Measurements from ENCODE around the gene SAPCD2. TPM values are rescaled to one million over a fixed set of nuclear protein-coding genes. Genes with fewer than 3 reads are reported as not detected.

Gene SAPCD2
- total and polyA plus RNA-seq, 11 donors, result 0.09 to 2.0 (median 0.20) TPM

- 48 to 60% (median 50%) methylated on average over 21 to 38 of the region's 38 CpGs for WGBS, 4 donors
- peak in 2 of 5 donors; percentile 66 to 67 for DNase-seq
- peaks cover 5 to 84% (median 47%) of the 10 kb centered on the region in 9 donors for H3K27me3 ChIP-seq
- H3K36me3 ChIP-seq, result no peaks in the 10 kb centered on the region
- no peak for TF ChIP-seq POLR2A (IDR thresholded peaks at IDR 0.05)
- peak; percentile 29 to 65 (median 50) for TF ChIP-seq CTCF (IDR thresholded peaks at IDR 0.05)
- intact Hi-C loops (cut with DNase I), result loop anchor here in 3 of 10 donors (2.0 kb wide), 2 partner anchors 15 to 17 kb away; no protein-coding TSS in a partner anchor
- no peaks in the 10 kb centered on the region for H3K9me3 ChIP-seq
- no peak overlapping the region for H3K27ac ChIP-seq
- peaks cover 8 to 50% (median 32%) of the 10 kb centered on the region in 12 donors for H3K4me1 ChIP-seq
- H3K4me3 ChIP-seq, result no peak overlapping the region
- ATAC-seq, result peak; percentile 4 to 28 (median 14)
Measured at GRCh38 chr9:137049544-137050449, 20.6 kb downstream of the SAPCD2 start.

- no peak for DNase-seq
- Histone ChIP-seq H3K36me3 (no peaks in the 10 kb centered on the region), H3K4me1 (peaks cover 5 to 50% (median 32%) of the 10 kb centered on the region in 12 donors), H3K27me3 (peaks cover 5 to 78% (median 47%) of the 10 kb centered on the region in 9 donors), H3K4me3 (no peak overlapping the region), H3K9me3 (no peaks in the 10 kb centered on the region), H3K27ac (no peak overlapping the region)
- TF ChIP-seq CTCF (IDR thresholded peaks at IDR 0.05) (no peak), POLR2A (IDR thresholded peaks at IDR 0.05) (no peak)
- ATAC-seq, result no peak
- intact Hi-C loops (cut with DNase I), result loop anchor here in 3 of 10 donors (2.0 kb wide), 2 partner anchors 16 to 18 kb away; no protein-coding TSS in a partner anchor
- 39 to 54% (median 42%) methylated on average over 21 to 72 of the region's 72 CpGs for WGBS, 4 donors
Measured at GRCh38 chr9:137048655-137049543, 21.5 kb downstream of the SAPCD2 start.

- H3K9me3 ChIP-seq, result no peaks in the 10 kb centered on the region
- peak within 1 kb of the TSS; percentile 62 to 92 (median 72) for H3K4me3 ChIP-seq
- peak within 1 kb of the TSS; percentile 80 to 96 (median 88) for H3K27ac ChIP-seq
- peaks cover 0 to 10% (median 3%) of the 10 kb centered on the region in 9 donors for H3K36me3 ChIP-seq
- peaks cover 0 to 56% (median 26%) of the 10 kb centered on the region in 9 donors for H3K27me3 ChIP-seq
- DNase-seq (peak; percentile 82 to 90 (median 83)), ATAC-seq (peak; percentile 45 to 71 (median 62))
- peaks cover 0 to 53% (median 35%) of the 10 kb centered on the region in 12 donors for H3K4me1 ChIP-seq
- TF ChIP-seq CTCF (IDR thresholded peaks at IDR 0.05) (peak; percentile 83 to 95 (median 88)), POLR2A (IDR thresholded peaks at IDR 0.05) (peak in 1 of 2 donors; percentile 36)
- intact Hi-C loops (cut with DNase I), result loop anchor here in 6 of 10 donors (1.0 to 2.0 kb wide), 4 partner anchors 18 to 21 kb away; no protein-coding TSS in a partner anchor
- 0 to 1% (median 0%) methylated on average over 32 to 57 of the region's 57 CpGs for WGBS, 4 donors
Measured at GRCh38 chr9:137046088-137046787, 24.1 kb downstream of the SAPCD2 start, which contains the start of gene NPDC1. NPDC1 (minus strand) TSS chr9:137046177; CDS start chr9:137045989, 188 bp downstream.
